ENCODE data around the gene PPFIA1.

DNA sequence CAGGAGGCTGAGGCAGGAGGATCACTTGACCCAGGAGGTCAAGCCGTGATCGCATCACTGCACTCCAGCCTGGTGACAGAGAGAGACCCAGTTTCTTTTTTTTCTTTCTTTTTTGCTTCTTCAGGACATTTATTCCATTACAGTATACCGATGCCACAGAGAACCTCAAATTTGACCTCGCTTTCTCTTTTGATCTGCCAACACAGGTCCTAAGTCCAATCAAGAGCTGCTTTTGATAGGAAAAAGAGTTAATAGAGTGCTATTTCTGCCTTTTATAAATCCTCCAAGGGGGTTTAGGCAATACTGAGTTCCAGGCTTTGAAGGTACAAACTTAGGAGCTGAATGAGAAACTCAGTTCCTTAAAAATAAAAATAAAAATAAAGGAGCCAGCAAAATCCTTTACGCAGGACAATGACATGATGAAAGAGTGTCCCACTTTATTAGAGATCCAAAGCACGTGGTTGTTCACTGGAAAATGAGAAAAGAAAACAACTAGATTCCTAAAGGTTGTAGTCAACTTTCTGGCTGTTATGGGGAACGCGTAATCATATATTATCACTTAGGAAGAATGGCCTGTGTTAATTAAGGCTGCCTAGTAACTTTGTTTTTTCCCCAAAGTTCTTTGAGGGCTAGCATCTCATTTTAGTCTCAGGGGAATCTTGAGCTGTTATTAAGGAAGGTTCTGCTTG, 40.2 kb upstream of the PPFIA1 start:
- TF ChIP-seq POLR2A (IDR thresholded peaks at IDR 0.05): no peak
- TF ChIP-seq CTCF (IDR thresholded peaks at IDR 0.05): no peak

Data from uterus (tissue), 2 donors.